Daoy (cell line): ENCODE data around the gene ARID4A. TPM values are rescaled to one million over a fixed set of nuclear protein-coding genes. Genes with fewer than 3 reads are reported as not detected.
"Not testable (repeated sequence)": the region's sequence is repeated elsewhere in the genome, so short reads cannot be mapped to it uniquely, and the experiment has no call there.

ENCODE experiments used
- DNase-seq: peaks from one replicate; pipeline ENCODE4 v3.0.0-alpha.2; 2015; ENCODE audit warnings: low read depth
- total RNA-seq: library from RNA; depleted of rRNA; stranded (reverse); fragments of >200 nt; shearing (Covaris generic); gene quantifications from 2 replicates; pipeline ENCODE4 v1.2.3, GENCODE V29; 2014; rRNA removed

The ARID4A gene
- 4.1 and 4.3 TPM in 2 replicates for total RNA-seq

GRCh38 chr14:58298477-58299400, at the start of gene ARID4A:
ARID4A (plus strand) TSS chr14:58298555; CDS start chr14:58299855, 1,300 bp downstream.
- DNase-seq, result no peak

- DNase-seq, result no peak
These were observed 48.7 kb upstream of the ARID4A start for GRCh38 chr14:58249611-58250010.

- no peak for DNase-seq
These were observed 40.2 kb upstream of the ARID4A start for GRCh38 chr14:58258156-58258555.

- DNase-seq, result not testable (repeated sequence)
These were observed 36.4 kb upstream of the ARID4A start for GRCh38 chr14:58262005-58262404.

- no peak for DNase-seq
These were observed 33.0 kb upstream of the ARID4A start for GRCh38 chr14:58265401-58265800.

- no peak for DNase-seq
These were observed 27.7 kb upstream of the ARID4A start for GRCh38 chr14:58270628-58271027.

- DNase-seq, result no peak
These were observed 25.6 kb upstream of the ARID4A start for GRCh38 chr14:58272588-58273372.

GRCh38 chr14:58274881-58275280, 23.5 kb upstream of the ARID4A start:
- DNase-seq, result no peak

GRCh38 chr14:58275527-58276190, 22.7 kb upstream of the ARID4A start:
- no peak for DNase-seq

- no peak for DNase-seq
These were observed 22.1 kb upstream of the ARID4A start for GRCh38 chr14:58276208-58276607.

- no peak for DNase-seq
These were observed 20.2 kb upstream of the ARID4A start for GRCh38 chr14:58278177-58278576.

GRCh38 chr14:58280954-58281787, 17.2 kb upstream of the ARID4A start:
- peak; percentile 69 for DNase-seq

- no peak for DNase-seq
These were observed 16.4 kb upstream of the ARID4A start for GRCh38 chr14:58281969-58282368.

- no peak for DNase-seq
These were observed 15.3 kb upstream of the ARID4A start for GRCh38 chr14:58282925-58283593.

- no peak for DNase-seq
These were observed 14.6 kb upstream of the ARID4A start for GRCh38 chr14:58283730-58284129.

GRCh38 chr14:58285132-58285531, 13.2 kb upstream of the ARID4A start:
- no peak for DNase-seq

- no peak for DNase-seq
These were observed 10.7 kb upstream of the ARID4A start for GRCh38 chr14:58287607-58288042.

- no peak for DNase-seq
These were observed 10.1 kb upstream of the ARID4A start for GRCh38 chr14:58288106-58288792.

- no peak for DNase-seq
These were observed 6.7 kb upstream of the ARID4A start for GRCh38 chr14:58291646-58292045.

- DNase-seq, result no peak
These were observed 6.2 kb upstream of the ARID4A start for GRCh38 chr14:58292187-58292586.
